KMS-11 (cell line): ENCODE data around the gene GNAT1.

Experiments used
- H2AFZ ChIP-seq: fragments of 200-600 bp; sonication (generic); 2 replicates; pipeline ENCODE4 v1.6.1; 2016; ENCODE audit warnings: antibody characterized with exemption, mixed run types, low read depth
- H3K27ac ChIP-seq: fragments of 200-600 bp; sonication (generic); 2 replicates; pipeline ENCODE4 v1.6.1; 2016; ENCODE audit warnings: mild to moderate bottlenecking, mixed run types
- H3K27me3 ChIP-seq: fragments of 200-600 bp; sonication (generic); 2 replicates; pipeline ENCODE4 v1.6.1; 2017; ENCODE audit warnings: mild to moderate bottlenecking, low read depth, mixed run types, moderate library complexity; ENCODE audit not compliant: insufficient read depth
- H3K36me3 ChIP-seq: fragments of 200-600 bp; sonication (generic); 2 replicates; pipeline ENCODE4 v1.6.1; 2017; ENCODE audit warnings: mild to moderate bottlenecking, mixed run types; ENCODE audit not compliant: insufficient read depth
- H3K4me1 ChIP-seq: fragments of 200-600 bp; sonication (generic); 2 replicates; pipeline ENCODE4 v1.6.1; 2016; ENCODE audit warnings: mild to moderate bottlenecking, low read depth, mixed run types; ENCODE audit not compliant: poor library complexity, severe bottlenecking
- H3K4me2 ChIP-seq: fragments of 200-600 bp; sonication (generic); 2 replicates; pipeline ENCODE4 v1.7.0; 2016; ENCODE audit warnings: mild to moderate bottlenecking, mixed run types
- H3K4me3 ChIP-seq: fragments of 200-600 bp; sonication (generic); IDR thresholded peaks from 2 replicates; pipeline ENCODE4 v1.6.1; 2017; ENCODE audit warnings: low read depth, low read length, mixed read lengths; ENCODE audit not compliant: insufficient read depth
- H3K79me2 ChIP-seq: fragments of 200-600 bp; sonication (generic); 2 replicates; pipeline ENCODE4 v1.6.1; 2016; ENCODE audit warnings: low read depth, mixed run types; ENCODE audit not compliant: insufficient read depth
- H3K9ac ChIP-seq: fragments of 200-600 bp; sonication (generic); 2 replicates; pipeline ENCODE4 v1.6.1; 2016; ENCODE audit warnings: mild to moderate bottlenecking, mixed run types
- H4K20me1 ChIP-seq: fragments of 200-600 bp; sonication (generic); 2 replicates; pipeline ENCODE4 v1.6.1; 2016; ENCODE audit warnings: mild to moderate bottlenecking, mixed run types; ENCODE audit not compliant: insufficient read depth
- CTCF ChIP-seq: fragments of 200-600 bp; sonication (generic); conservative IDR thresholded peaks from 2 replicates; pipeline ENCODE4 v1.6.1; 2017; ENCODE audit warnings: low read depth, mild to moderate bottlenecking, antibody characterized with exemption, low read length, moderate library complexity, mixed read lengths

The GNAT1 gene

DNA sequence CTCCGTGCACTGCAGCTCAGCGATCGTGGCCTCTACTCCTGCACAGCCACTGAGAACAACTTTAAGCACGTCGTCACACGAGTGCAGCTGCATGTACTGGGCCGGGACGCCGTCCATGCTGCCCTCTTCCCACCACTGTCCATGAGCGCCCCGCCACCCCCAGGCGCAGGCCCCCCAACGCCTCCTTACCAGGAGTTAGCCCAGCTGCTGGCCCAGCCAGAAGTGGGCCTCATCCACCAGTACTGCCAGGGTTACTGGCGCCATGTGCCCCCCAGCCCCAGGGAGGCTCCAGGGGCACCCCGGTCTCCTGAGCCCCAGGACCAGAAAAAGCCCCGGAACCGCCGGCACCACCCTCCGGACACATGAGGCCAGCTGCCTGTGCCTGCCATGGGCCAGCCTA, 3.7 kb upstream of the GNAT1 start:
- no peaks in the 10 kb centered on the region for H3K79me2 ChIP-seq
- H3K27ac ChIP-seq = no peak overlapping the region
- no peaks in the 10 kb centered on the region for H3K36me3 ChIP-seq
- H3K4me3 ChIP-seq = no peak overlapping the region
- no peak overlapping the region for H3K4me2 ChIP-seq
- no peaks in the 10 kb centered on the region for H3K4me1 ChIP-seq
- no peak for TF ChIP-seq CTCF
- H2AFZ ChIP-seq = no peak overlapping the region
- H3K9ac ChIP-seq = no peak overlapping the region
- peaks cover 8% of the 10 kb centered on the region; the same call in 1 of the 2 replicates for H3K27me3 ChIP-seq
- H4K20me1 ChIP-seq = no peaks in the 10 kb centered on the region

DNA sequence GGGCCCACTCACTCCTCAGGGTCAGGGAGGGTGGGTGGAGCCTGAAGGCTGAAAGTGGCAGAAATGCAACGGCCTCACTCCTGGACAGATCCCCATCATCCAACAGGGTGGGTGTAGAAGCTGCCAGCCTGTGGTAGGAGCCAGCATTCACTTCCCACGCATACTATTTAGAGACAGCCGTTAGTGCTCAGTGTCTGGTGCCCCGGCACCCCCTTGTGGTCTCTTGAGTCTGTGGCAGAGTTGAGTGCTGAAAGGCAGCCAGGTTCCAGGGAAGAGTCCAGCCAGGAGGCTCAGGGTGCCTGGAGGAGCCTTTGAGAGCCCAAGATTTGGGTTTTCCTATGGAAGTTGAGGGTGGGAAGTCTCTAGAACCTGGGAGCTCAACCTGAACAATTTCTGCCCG, 2.1 kb upstream of the GNAT1 start:
- Histone ChIP-seq H3K4me2 (no peak overlapping the region), H3K9ac (no peak overlapping the region), H3K27ac (no peak overlapping the region), H4K20me1 (no peaks in the 10 kb centered on the region), H3K4me1 (no peaks in the 10 kb centered on the region), H3K36me3 (no peaks in the 10 kb centered on the region), H3K79me2 (no peaks in the 10 kb centered on the region), H2AFZ (no peak overlapping the region), H3K27me3 (peaks cover 5% of the 10 kb centered on the region; the same call in 1 of the 2 replicates), H3K4me3 (no peak overlapping the region)
- TF ChIP-seq CTCF = peak; percentile 48

DNA sequence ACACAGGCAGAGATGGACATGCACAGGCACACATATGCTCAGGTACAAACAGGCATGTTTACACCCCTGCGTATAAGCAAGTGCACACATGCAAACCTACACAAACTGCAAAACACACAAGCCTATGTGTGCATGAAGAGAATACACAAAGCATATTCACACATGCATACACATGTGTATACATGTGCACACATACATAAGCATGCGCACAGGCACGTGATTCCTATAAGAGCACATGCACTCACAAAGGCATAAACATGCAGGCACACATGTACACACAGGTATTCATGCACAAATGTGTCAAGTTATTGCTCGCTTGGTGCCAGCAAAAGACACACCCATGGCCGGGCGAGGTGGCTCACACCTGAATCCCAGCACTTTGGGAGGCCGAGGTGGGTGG, 1.4 kb upstream of the GNAT1 start:
- Histone ChIP-seq H3K36me3 (no peaks in the 10 kb centered on the region), H2AFZ (no peak overlapping the region), H3K4me2 (no peak overlapping the region), H3K79me2 (no peaks in the 10 kb centered on the region), H3K4me1 (no peaks in the 10 kb centered on the region), H3K27ac (no peak overlapping the region), H3K9ac (no peak overlapping the region), H3K27me3 (0 out of 2 replicates have a peak, but pooled peaks cover 3% of the 10 kb centered on the region), H3K4me3 (no peak overlapping the region), H4K20me1 (no peaks in the 10 kb centered on the region)
- TF ChIP-seq CTCF = no peak

DNA sequence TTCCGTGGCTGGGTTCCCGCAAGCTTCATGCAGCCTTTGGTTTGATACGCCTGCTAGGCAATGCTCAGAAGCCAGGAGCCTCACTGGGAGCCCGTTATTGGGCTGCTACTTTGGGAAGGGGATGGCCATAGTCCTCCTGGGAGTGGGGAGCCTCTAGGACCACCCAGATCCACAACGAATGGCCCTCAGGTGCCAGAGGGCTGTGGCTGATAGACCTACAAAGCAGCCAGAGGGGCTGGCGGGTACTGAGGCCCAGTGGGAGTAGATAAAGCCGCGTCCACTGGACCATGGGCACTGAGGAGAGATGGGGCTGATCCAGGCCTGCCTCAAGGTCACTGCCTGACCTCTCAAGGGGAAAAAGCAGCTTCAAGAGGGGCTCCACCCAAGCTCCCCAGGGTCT, 714 bp downstream of the GNAT1 start:
- Histone ChIP-seq H3K79me2 (no peaks in the 10 kb centered on the region), H3K4me1 (no peaks in the 10 kb centered on the region), H3K4me2 (no peak overlapping the region), H3K4me3 (no peak overlapping the region), H2AFZ (no peak overlapping the region), H3K27ac (no peak overlapping the region), H3K27me3 (peaks cover 10% of the 10 kb centered on the region; the same call in 1 of the 2 replicates), H3K9ac (no peak overlapping the region), H3K36me3 (no peaks in the 10 kb centered on the region), H4K20me1 (no peaks in the 10 kb centered on the region)
- TF ChIP-seq CTCF = no peak
